Stimulated activated CD4-positive, alpha-beta T cell treated with anti-CD3 and anti-CD28 coated beads, Interleukin-2, amount 100 ng/mL, for 24 hours (primary cell): ENCODE results near the gene CASP10.
"Not testable (repeated sequence)": the region's sequence is repeated elsewhere in the genome, so short reads cannot be mapped to it uniquely, and the experiment has no call there.

Experiments used
- DNase-seq, 2 donors: peaks; one replicate each; pipeline ENCODE4 v3.0.0-alpha.2; 2020

Gene CASP10

GRCh38 chr2:201156036-201156435, 26.9 kb upstream of the CASP10 start:
- no peak for DNase-seq

GRCh38 chr2:201156640-201157039, 26.3 kb upstream of the CASP10 start:
- DNase-seq, result no peak

- no peak for DNase-seq
Observed at GRCh38 chr2:201157694-201158093, 25.2 kb upstream of the CASP10 start.

DNA sequence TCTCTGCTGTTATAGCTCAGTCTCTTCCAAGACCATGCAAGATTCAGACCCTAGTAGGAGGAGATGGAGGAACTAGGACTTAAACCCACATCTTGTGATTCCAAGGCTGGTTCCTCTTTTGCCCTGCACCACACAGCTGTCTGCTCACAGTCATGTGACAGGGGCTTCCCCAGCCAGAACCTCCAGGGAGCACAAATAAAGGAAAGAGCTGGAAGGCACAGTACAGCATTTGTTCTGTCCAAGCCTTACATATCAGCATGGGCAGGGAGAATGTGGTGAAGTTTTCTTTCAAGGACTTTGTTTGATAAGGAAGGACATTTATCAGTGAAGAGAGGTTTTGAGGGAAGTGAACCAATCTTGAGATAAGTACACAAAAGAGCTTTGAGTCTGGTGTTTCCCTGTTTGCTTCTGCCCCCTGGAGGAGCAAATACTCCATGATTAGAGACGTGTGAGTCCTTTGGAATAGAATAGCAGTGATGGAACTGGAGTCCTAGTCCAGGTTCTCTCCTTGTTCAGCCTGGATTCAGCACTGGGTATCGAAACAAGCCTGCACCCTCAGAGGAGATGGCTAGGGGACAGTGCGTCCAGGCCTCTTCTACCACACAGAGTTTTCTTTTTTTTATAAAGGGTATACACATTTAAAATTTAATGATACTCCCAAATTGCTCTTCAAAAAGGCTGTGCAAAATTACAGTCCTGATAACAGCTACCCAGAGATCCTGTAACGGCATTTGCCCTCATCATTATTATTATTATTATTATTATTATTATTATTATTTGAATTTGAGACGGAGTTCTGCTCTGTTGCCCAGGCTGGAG, 24.6 kb upstream of the CASP10 start:
- peak in 1 of 2 donors; percentile 43 for DNase-seq

- no peak for DNase-seq
Observed at GRCh38 chr2:201164166-201164565, 18.8 kb upstream of the CASP10 start.

GRCh38 chr2:201167546-201167945, 15.4 kb upstream of the CASP10 start:
- DNase-seq, result no peak

DNA sequence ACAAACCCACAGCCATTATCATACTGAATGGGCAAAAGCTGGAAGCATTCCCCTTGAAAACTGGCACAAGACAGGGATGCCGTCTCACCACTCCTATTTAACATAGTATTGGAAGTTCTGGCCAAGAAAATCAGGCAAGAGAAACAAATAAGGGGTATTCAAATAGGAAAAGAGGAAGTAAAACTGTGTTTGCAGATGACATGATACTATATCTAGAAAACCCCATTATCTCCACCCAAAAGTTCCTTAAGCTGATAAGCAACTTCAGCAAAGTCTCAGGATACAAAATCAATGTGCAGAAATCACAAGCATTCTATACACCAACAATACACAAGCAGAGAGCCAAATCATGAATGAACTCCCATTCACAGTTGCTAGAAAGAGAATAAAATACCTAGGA, 14.4 kb upstream of the CASP10 start:
- not testable (repeated sequence) for DNase-seq

DNA sequence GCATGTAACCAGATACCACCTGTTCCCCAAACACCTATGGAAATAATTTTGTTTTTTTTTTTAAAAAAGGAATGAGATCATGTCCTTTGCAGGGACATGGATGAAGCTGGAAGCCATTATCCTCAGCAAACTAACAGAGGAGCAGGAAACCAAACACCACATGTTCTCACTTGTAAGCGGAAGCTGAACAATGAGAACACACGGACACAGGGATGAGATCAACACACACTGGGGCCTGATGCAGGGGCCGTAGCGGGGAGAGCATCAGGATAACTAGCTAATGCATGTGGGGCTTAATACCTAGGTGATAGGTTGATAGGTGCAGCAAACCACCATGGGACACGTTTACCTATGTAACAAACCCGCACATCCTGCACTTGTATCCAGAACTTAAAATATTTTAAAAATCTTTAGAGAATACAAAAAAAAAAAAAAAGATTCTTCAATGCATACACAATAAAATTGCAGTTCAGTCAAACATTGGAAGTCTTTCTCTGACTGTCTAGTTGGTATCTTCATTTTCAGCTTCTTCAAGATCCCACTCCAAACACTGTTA, 11.6 kb upstream of the CASP10 start:
- DNase-seq, result no peak

GRCh38 chr2:201172279-201172678, 10.7 kb upstream of the CASP10 start:
- DNase-seq, result no peak

GRCh38 chr2:201174687-201175086, 8.3 kb upstream of the CASP10 start:
- no peak for DNase-seq

- DNase-seq, result no peak
Observed at GRCh38 chr2:201176081-201176481, 6.9 kb upstream of the CASP10 start.

DNA sequence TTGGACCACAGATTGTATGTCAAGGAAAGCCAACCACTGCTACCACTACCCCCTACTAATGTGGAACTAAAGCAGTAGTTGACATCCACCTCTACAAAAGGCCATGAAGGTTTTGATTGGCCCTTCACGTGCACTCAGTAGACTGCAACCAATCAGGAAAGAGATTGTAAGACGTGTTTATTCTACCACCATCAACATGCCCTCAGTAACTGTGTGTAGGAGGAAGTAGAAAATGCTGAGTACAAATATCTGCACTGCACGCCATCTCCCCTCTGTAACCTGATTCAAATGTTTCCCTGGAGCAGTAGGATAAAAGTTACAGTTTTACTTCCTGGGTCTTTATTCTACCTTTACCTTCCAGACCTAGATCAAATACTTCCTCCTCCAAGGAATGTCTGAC, 2.9 kb upstream of the CASP10 start:
- no peak for DNase-seq

DNA sequence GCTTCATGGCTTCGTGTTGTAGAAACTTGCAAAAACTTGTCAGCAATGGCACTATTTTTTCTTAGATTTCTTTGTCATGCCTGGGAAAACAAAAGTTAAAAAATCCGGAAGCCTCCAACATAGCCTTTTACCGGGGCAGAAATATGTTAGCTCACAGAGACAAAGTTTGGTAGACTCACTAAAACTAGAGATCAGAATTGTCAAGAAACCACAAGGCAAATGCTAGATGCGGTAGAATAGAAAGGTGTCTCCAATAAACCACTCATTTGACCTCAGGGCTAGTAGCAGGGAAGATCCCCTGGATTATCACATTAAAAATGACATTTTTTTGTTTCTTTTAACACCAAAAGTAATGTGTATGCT, 405 bp downstream of the CASP10 start:
- no peak for DNase-seq

GRCh38 chr2:201183835-201184234, 894 bp downstream of the CASP10 start:
- DNase-seq, result not testable (repeated sequence)

- not testable (repeated sequence) for DNase-seq
Observed at GRCh38 chr2:201184248-201184647, 1.3 kb downstream of the CASP10 start.

- no peak for DNase-seq
Observed at GRCh38 chr2:201185863-201186262, 2.9 kb downstream of the CASP10 start.

GRCh38 chr2:201186982-201187381, 4.0 kb downstream of the CASP10 start:
- no peak for DNase-seq

GRCh38 chr2:201188449-201188848, 5.5 kb downstream of the CASP10 start:
- no peak for DNase-seq

GRCh38 chr2:201191132-201191875, 8.4 kb downstream of the CASP10 start:
- no peak for DNase-seq

GRCh38 chr2:201194097-201194496, 11.2 kb downstream of the CASP10 start:
- DNase-seq, result no peak

DNA sequence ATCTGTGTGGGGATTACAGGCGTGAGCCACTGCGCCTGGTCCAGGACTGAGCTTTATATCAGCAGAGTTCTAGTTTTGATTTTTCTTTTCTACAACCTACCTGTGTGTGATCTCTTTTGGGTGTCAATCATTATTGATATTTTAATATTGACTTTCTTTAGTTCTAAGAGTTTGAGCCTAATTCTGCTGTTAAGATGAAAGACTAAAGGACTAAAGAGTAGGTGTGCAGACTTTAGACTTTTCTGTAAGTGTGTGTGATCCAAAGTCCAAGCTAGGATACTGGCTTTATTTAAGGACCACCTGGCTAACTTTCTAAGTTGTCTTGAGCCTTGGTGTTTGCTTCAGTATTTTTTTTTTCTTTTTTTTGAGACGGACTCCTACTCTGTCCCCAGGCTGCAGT, 12.4 kb downstream of the CASP10 start:
- DNase-seq, result no peak

DNA sequence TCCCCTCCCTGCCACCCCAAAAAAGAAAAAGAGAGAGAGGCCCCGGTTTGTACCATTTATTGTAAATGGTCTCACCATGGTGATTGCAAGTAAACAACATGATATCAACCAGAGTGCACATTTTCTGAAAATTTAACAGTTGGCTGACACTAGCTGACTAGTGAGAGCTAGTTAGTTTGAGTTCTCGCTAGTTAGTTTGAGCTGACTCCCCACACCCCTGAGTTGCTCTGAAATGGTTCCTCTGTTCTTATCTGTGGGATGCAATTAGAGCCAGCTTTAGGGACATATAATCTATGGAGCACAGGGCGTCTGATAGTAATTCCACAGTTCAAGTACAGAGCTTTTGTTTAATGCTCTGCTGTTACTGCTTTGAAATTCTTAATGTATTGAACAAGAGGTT, 13.1 kb downstream of the CASP10 start:
- DNase-seq, result no peak

DNA sequence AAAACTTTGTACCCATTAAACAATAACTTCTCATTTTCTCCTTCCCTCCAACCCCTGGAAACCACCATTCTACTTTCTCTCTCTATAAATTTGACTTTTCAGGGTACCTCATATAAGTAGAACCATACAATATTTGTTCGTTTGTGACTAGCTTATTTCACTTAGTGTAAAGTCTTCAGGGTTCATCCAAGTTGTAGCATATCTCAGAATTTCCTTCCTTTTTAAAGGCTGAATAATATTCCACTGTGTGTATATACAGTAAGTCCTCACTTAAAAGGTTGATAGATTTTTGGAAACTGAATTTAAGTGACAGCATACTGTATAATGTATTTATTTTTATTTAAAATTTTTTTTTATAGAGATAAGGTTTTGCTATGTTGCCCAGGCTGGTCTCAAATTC, 13.9 kb downstream of the CASP10 start:
- DNase-seq, result no peak

DNA sequence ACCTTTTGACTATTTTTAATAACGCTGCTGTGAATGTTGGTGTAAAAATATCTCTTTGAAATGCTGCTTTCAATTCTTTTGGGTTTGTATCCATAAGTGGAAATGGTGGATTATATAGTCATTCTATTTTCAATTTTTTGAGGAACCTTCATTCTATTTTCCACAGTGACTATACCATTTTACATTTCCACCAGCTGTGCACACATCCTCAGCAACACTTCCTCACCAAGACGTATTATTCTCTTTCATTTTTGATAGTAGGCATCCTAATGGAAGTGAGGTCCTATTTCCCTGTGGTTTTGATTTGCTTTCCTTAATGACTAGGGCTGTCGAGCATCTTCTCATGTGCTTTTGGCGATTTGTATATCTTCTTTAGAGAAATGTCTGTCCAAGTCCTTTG, 14.8 kb downstream of the CASP10 start:
- no peak for DNase-seq
